Prostate gland (tissue), 2 donors: ENCODE measurements around the gene ATF7IP. TPM values are rescaled to one million over a fixed set of nuclear protein-coding genes. Genes with fewer than 3 reads are reported as not detected.

Experiments used
- DNase-seq: peaks from one replicate; pipeline ENCODE4 v3.0.0-alpha.2; 2019; ENCODE audit warnings: low spot score
- H3K27ac ChIP-seq, 2 donors: fragments of 200-600 bp; sonication (generic); 2 replicates each; pipeline ENCODE4 v1.5.1; 2017 to 2019
- H3K27me3 ChIP-seq: fragments of 200-600 bp; sonication (generic); replicated peaks from 2 replicates; pipeline ENCODE4 v1.5.1; 2019; ENCODE audit not compliant: insufficient read depth
- H3K36me3 ChIP-seq, 2 donors: fragments of 200-600 bp; sonication (generic); 1 replicate in 1 of 2; 2 replicates in 1 of 2; pipeline versions ENCODE4 v1.5.1 to v1.8.1; 2017 to 2019
- H3K4me1 ChIP-seq: fragments of 200-600 bp; sonication (generic); replicated peaks from 2 replicates; pipeline ENCODE4 v1.5.1; 2019
- H3K4me3 ChIP-seq, 2 donors: fragments of 200-600 bp; sonication (generic); 2 replicates each; pipeline ENCODE4 v1.5.1; 2017 to 2019
- H3K9me3 ChIP-seq: fragments of 200-600 bp; sonication (generic); 2 replicates; pipeline ENCODE4 v1.5.1; 2017
- POLR2A ChIP-seq: fragments of 450-650 bp; IDR thresholded peaks from one replicate; pipeline ENCODE4 v1.6.1; 2016; ENCODE audit warnings: antibody characterized with exemption, mild to moderate bottlenecking
- POLR2AphosphoS5 ChIP-seq: sonication (generic); formaldehyde crosslinking; IDR thresholded peaks from one replicate; pipeline ENCODE4 v1.6.1; 2017; ENCODE audit warnings: antibody characterized with exemption
- WGBS: methylation state at CpG from one replicate; pipeline ENCODE4 v1.1.5; 2018; 5-methylcytosine and 5-hydroxymethylcytosine counted together
- intact Hi-C: fragments of 100-400 bp; cut with DNase I; formaldehyde crosslinking; loops from one replicate; pipeline ENCODE4 v1.14.2; 2022
- total RNA-seq, 2 donors: library from RNA; depleted of rRNA; stranded (reverse); fragments of >200 nt; gene quantifications; one replicate each; pipeline ENCODE4 v1.1.0, GENCODE V29; 2016
- TF ChIP-seq, protein P1 (sequence below), 4 experiments: fragments of 200-600 bp in 2 of 4; fragments of 450-650 bp in 2 of 4; sonication (generic) in 2 of 4; IDR thresholded peaks; 1 replicate in 3 of 4; 2 replicates in 1 of 4; pipeline ENCODE4 v1.5.1; 2016 to 2019; ENCODE audit warnings: antibody characterized with exemption in 4 of 4, mild to moderate bottlenecking in 2 of 4, moderate library complexity in 2 of 4

Gene ATF7IP
- total RNA-seq, 2 donors from 2014 or later = 47.1 to 49.9 TPM

DNA sequence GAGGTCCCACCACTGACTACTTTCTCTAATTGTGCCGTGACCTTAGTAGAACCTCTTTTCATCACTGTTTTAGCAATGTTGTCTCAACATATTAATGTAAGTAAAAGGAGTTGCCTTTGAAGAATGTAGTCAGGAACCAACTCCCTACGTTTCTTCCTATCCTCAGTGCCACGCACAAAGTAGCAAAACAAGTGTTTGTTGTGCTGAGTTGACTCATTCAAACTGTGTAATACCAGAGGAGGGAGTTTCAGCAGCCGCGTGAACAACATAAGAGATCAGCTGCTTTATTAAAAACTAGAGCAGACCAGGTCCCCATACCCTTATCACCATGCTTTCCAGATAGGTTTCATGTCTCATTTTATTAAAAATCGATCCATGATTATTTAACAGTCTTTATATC, 183.1 kb downstream of the ATF7IP start:
- H3K4me1 ChIP-seq = no peaks in the 10 kb centered on the region
- intact Hi-C loops = no loop called here
- WGBS = 94% methylated on average over 6 of the region's 6 CpGs
- no peaks in the 10 kb centered on the region for H3K36me3 ChIP-seq
- TF ChIP-seq POLR2AphosphoS5 (no peak), POLR2A (no peak)
- TF ChIP-seq, protein P1, sequence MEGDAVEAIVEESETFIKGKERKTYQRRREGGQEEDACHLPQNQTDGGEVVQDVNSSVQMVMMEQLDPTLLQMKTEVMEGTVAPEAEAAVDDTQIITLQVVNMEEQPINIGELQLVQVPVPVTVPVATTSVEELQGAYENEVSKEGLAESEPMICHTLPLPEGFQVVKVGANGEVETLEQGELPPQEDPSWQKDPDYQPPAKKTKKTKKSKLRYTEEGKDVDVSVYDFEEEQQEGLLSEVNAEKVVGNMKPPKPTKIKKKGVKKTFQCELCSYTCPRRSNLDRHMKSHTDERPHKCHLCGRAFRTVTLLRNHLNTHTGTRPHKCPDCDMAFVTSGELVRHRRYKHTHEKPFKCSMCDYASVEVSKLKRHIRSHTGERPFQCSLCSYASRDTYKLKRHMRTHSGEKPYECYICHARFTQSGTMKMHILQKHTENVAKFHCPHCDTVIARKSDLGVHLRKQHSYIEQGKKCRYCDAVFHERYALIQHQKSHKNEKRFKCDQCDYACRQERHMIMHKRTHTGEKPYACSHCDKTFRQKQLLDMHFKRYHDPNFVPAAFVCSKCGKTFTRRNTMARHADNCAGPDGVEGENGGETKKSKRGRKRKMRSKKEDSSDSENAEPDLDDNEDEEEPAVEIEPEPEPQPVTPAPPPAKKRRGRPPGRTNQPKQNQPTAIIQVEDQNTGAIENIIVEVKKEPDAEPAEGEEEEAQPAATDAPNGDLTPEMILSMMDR (IDR thresholded peaks at IDR 0.05) = no peak
- H3K27ac ChIP-seq = no peak overlapping the region
- no peak overlapping the region for H3K4me3 ChIP-seq
- no peaks in the 10 kb centered on the region for H3K9me3 ChIP-seq
- H3K27me3 ChIP-seq = no peaks in the 10 kb centered on the region
- no peak for DNase-seq

Other genes with a start within 250 kb of the ATF7IP start
- 10 to 100 TPM in 1 of 2 donors, 1 to 10 TPM in 1; 5.7 to 19.5 TPM for gene PLBD1, start 202.2 kb downstream of the ATF7IP start, total RNA-seq